SH-SY5Y (cell line): ENCODE results near the gene OR9I1.

Experiments
- GATA2 ChIP-seq: IDR thresholded peaks from 2 replicates; pipeline ENCODE4 v1.6.1; 2011; ENCODE audit warnings: mild to moderate bottlenecking, low read depth, low read length
- GATA3 ChIP-seq: IDR thresholded peaks from 2 replicates; pipeline ENCODE4 v1.6.1; 2011; ENCODE audit warnings: low read depth, mild to moderate bottlenecking, low read length, moderate library complexity

GRCh38 chr11:58121096-58121495 lies 4.2 kb downstream of the OR9I1 start:
- TF ChIP-seq GATA3 (no peak), GATA2 (no peak)
